Measurements from ENCODE around the gene ZFAND2A. TPM values are rescaled to one million over a fixed set of nuclear protein-coding genes. Genes with fewer than 3 reads are reported as not detected.

Gene ZFAND2A
- total RNA-seq, 4 donors from 2014 or later = 17.4 to 39.4 (median 21.8) TPM

DNA sequence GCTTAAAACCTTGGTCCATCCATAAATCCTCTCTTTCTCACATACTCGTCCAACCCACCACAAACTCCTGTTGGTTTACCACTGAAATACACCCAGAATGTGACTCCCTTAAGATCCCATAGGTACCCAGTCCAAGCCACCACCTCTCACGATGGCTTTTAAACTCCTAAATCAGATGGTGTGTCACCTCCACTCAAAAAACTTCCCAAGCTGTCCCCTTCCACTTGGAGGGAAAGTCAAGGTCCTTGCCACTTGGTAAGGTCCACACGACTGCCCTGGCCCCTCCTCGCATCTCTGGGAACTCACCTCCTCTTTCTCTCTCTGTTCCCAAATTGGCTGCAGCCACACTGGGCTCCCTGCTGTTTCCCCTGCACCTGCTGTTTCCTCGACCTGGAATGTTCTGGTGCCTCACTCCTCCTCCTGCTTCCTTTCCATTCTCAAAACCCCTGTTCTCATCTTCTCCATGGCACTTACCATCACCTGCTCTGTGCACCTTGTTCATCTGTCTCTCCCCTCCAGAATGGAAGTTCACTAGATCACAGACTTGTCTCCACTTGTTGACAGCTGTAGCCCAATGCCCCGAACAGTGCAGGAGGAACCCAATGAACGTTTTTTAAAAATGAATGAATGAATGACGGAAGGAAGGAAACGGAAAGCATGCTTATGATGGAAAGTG lies 23.0 kb downstream of the ZFAND2A start:
- Histone ChIP-seq H3K27ac (no peak overlapping the region), H3K36me3 (no peaks in the 10 kb centered on the region), H3K27me3 (no peaks in the 10 kb centered on the region), H3K9me3 (no peaks in the 10 kb centered on the region), H3K4me1 (peaks cover 0 to 4% of the 10 kb centered on the region in 2 donors), H3K4me3 (peak overlapping the region; percentile 68 to 91)
- TF ChIP-seq, protein P1, sequence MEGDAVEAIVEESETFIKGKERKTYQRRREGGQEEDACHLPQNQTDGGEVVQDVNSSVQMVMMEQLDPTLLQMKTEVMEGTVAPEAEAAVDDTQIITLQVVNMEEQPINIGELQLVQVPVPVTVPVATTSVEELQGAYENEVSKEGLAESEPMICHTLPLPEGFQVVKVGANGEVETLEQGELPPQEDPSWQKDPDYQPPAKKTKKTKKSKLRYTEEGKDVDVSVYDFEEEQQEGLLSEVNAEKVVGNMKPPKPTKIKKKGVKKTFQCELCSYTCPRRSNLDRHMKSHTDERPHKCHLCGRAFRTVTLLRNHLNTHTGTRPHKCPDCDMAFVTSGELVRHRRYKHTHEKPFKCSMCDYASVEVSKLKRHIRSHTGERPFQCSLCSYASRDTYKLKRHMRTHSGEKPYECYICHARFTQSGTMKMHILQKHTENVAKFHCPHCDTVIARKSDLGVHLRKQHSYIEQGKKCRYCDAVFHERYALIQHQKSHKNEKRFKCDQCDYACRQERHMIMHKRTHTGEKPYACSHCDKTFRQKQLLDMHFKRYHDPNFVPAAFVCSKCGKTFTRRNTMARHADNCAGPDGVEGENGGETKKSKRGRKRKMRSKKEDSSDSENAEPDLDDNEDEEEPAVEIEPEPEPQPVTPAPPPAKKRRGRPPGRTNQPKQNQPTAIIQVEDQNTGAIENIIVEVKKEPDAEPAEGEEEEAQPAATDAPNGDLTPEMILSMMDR (IDR thresholded peaks at IDR 0.05) = no peak
- no peak for TF ChIP-seq POLR2A (IDR thresholded peaks at IDR 0.05)
- no peak for DNase-seq
- intact Hi-C loops (cut with DNase I; ENCODE audit: low total_unique reads) = loop anchor here (5.0 kb wide), 1 partner anchor 145 kb away; no protein-coding TSS in a partner anchor

- Histone ChIP-seq H3K27ac (no peak overlapping the region), H3K4me1 (peaks cover 0 to 4% of the 10 kb centered on the region in 2 donors), H3K4me3 (no peak overlapping the region), H3K27me3 (no peaks in the 10 kb centered on the region), H3K9me3 (no peaks in the 10 kb centered on the region), H3K36me3 (no peaks in the 10 kb centered on the region)
- no peak for TF ChIP-seq POLR2A (IDR thresholded peaks at IDR 0.05)
- TF ChIP-seq, protein P1 (IDR thresholded peaks at IDR 0.05) = no peak
- intact Hi-C loops (cut with DNase I; ENCODE audit: low total_unique reads) = loop anchor here (5.0 kb wide), 1 partner anchor 143 kb away; no protein-coding TSS in a partner anchor
- DNase-seq = no peak
Measured at GRCh38 chr7:1134951-1135350, 25.0 kb downstream of the ZFAND2A start.

GRCh38 chr7:1131471-1132265 lies 28.3 kb downstream of the ZFAND2A start:
- no peak for DNase-seq
- intact Hi-C loops (cut with DNase I; ENCODE audit: low total_unique reads) = no loop called here
- Histone ChIP-seq H3K4me3 (no peak overlapping the region), H3K9me3 (no peaks in the 10 kb centered on the region), H3K4me1 (peaks cover 0 to under 1% of the 10 kb centered on the region in 2 donors), H3K27me3 (no peaks in the 10 kb centered on the region), H3K36me3 (no peaks in the 10 kb centered on the region), H3K27ac (no peak overlapping the region)
- TF ChIP-seq, protein P1 (IDR thresholded peaks at IDR 0.05) = no peak
- no peak for TF ChIP-seq POLR2A (IDR thresholded peaks at IDR 0.05)

DNA sequence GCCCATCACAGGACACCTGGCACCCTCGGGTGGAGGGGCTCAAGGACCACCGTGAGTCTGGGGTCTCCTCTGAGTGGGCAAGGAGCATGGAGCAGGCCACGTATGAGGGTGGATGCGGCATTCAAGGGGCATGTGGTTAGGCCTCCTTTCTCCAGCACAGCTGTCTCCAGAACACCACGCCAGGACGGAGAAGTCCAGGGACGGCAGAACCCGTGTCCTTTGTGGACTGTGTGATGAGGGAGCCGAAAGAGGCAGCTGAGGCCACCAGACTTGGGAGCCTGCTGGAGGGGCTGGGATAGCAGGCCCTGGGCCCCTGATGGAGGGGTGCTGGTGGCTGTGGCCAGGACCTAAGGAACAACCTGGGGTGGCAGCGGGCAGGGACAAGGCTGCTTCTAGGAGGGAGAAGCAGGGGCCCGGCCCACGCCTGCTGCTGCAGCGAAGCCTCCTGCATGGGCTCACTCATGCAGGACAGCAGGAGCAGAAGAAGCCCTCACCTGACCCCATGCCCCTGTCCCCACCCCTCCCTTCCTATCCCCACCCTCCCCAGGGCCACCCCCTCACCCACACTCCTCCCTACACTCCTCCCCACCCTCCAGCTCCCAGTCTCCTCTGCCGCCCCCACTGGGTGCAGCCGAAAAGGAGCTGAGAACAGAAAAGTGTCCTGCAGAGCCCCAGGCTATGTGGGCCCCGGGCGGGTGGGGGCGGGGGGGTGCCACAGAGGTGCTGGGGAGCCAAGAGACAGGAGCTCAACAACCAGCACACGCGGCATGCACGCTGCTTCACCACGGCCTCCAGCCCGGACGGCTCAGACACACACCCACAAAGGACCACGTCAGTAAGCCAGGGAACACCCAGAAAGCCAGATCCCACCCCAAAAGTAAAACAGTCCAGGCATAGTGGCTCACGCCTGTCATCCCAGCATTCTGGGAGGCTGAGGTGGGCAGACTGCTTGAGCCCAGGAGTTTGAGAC lies 29.7 kb downstream of the ZFAND2A start:
- DNase-seq = no peak
- H3K27me3 ChIP-seq = no peaks in the 10 kb centered on the region
- H3K4me3 ChIP-seq = no peak overlapping the region
- intact Hi-C loops (cut with DNase I; ENCODE audit: low total_unique reads) = no loop called here
- H3K9me3 ChIP-seq = no peaks in the 10 kb centered on the region
- no peaks in the 10 kb centered on the region for H3K36me3 ChIP-seq
- H3K27ac ChIP-seq = no peak overlapping the region
- no peak for TF ChIP-seq POLR2A (IDR thresholded peaks at IDR 0.05)
- TF ChIP-seq, protein P1 (IDR thresholded peaks at IDR 0.05) = no peak
- no peaks in the 10 kb centered on the region for H3K4me1 ChIP-seq

All from uterus (tissue), 4 donors.